SK-N-SH (cell line): Measurements from ENCODE around the gene GRB7. TPM values are rescaled to one million over a fixed set of nuclear protein-coding genes. Genes with fewer than 3 reads are reported as not detected.

Experiments used
- CTCF ChIA-PET: fragments of 300-600, 350-600 bp; formaldehyde crosslinking; extraction: SDS; loops from one replicate; lab custom pipeline; 2021; lab: Yijun Ruan, JAX
- POLR2A ChIA-PET: fragments of 350-600 bp; sonication (Branson Sonifier 250); formaldehyde crosslinking; extraction: SDS; loops from one replicate; lab custom pipeline; 2020; ENCODE audit warnings: antibody characterized with exemption, inconsistent platforms; lab: Yijun Ruan, JAX
- DNase-seq: peaks from one replicate; pipeline ENCODE4 v3.0.0; 2012
- H2AFZ ChIP-seq: fragments of 200-600 bp; sonication (generic); 2 replicates; pipeline ENCODE4 v1.8.1; 2016; ENCODE audit warnings: antibody characterized with exemption, mild to moderate bottlenecking, low read depth
- H3F3A ChIP-seq: fragments of 200-600 bp; sonication (generic); replicated peaks from 2 replicates; pipeline ENCODE3; 2016; ENCODE audit warnings: antibody characterized with exemption, mild to moderate bottlenecking; ENCODE audit not compliant: insufficient read depth
- H3K27ac ChIP-seq, 2 experiments: fragments of 200-500 bp in 1 of 2; fragments of 200-600 bp in 1 of 2; sonication (Bioruptor generic) in 1 of 2; sonication (generic), shearing (Covaris generic) in 1 of 2; 2 replicates each; pipeline versions ENCODE4 v1.5.1 to v1.6.1; 2014 to 2016; ENCODE audit warnings: low read depth in 2 of 2, inconsistent platforms in 1 of 2, low read length in 1 of 2, mild to moderate bottlenecking in 1 of 2, mixed read lengths in 1 of 2
- H3K27me3 ChIP-seq: fragments of 200-600 bp; sonication (generic), shearing (Covaris generic); 2 replicates; pipeline ENCODE4 v1.6.1; 2016; ENCODE audit warnings: mixed run types; ENCODE audit not compliant: insufficient read depth
- H3K36me3 ChIP-seq, 2 experiments: fragments of 200-500 bp in 1 of 2; fragments of 200-600 bp in 1 of 2; sonication (Bioruptor generic) in 1 of 2; sonication (generic) in 1 of 2; replicated peaks in 1 of 2; 2 replicates each; pipeline versions ENCODE3 to v1.5.1; 2014 to 2016; ENCODE audit warnings: low read length in 1 of 2, mild to moderate bottlenecking in 1 of 2; ENCODE audit not compliant: insufficient read depth in 2 of 2, control insufficient read depth in 1 of 2
- H3K4me1 ChIP-seq, 2 experiments: fragments of 200-500 bp in 1 of 2; fragments of 200-600 bp in 1 of 2; sonication (Bioruptor generic) in 1 of 2; sonication (generic), shearing (Covaris generic) in 1 of 2; 2 replicates each; pipeline versions ENCODE4 v1.5.1 to v1.6.1; 2014 to 2016; ENCODE audit warnings: low read depth in 1 of 2, low read length in 1 of 2, mixed run types in 1 of 2; ENCODE audit not compliant: insufficient read depth in 2 of 2, control insufficient read depth in 1 of 2
- H3K4me2 ChIP-seq: fragments of 200-600 bp; sonication (generic), shearing (Covaris generic); 2 replicates; pipeline ENCODE4 v1.6.1; 2017; ENCODE audit warnings: mixed run types
- H3K4me3 ChIP-seq, 2 experiments: fragments of 200-500 bp in 1 of 2; fragments of 200-600 bp in 1 of 2; sonication (Bioruptor generic) in 1 of 2; sonication (generic), shearing (Covaris generic) in 1 of 2; 2 replicates each; pipeline versions ENCODE4 v1.5.1 to v1.8.1; 2014 to 2016; ENCODE audit warnings: low read depth in 2 of 2, inconsistent platforms in 1 of 2, low read length in 1 of 2, mild to moderate bottlenecking in 1 of 2, mixed read lengths in 1 of 2, moderate library complexity in 1 of 2
- H3K79me2 ChIP-seq: fragments of 200-600 bp; sonication (generic); 2 replicates; pipeline ENCODE4 v1.8.1; 2017; ENCODE audit warnings: mild to moderate bottlenecking; ENCODE audit not compliant: insufficient read depth
- H3K9ac ChIP-seq: fragments of 200-600 bp; sonication (generic); 2 replicates; pipeline ENCODE4 v1.6.1; 2017; ENCODE audit warnings: mixed run types
- H3K9me2 ChIP-seq: fragments of 200-600 bp; sonication (generic); 2 replicates; pipeline ENCODE4 v1.6.1; 2017; ENCODE audit warnings: mixed run types
- H3K9me3 ChIP-seq: fragments of 200-600 bp; sonication (generic); 2 replicates; pipeline ENCODE4 v1.6.1; 2017; ENCODE audit warnings: mixed run types, mild to moderate bottlenecking, moderate library complexity
- H4K20me1 ChIP-seq: fragments of 200-600 bp; sonication (generic); 2 replicates; pipeline ENCODE4 v1.6.1; 2017; ENCODE audit warnings: mild to moderate bottlenecking, mixed run types; ENCODE audit not compliant: insufficient read depth
- CTCF ChIP-seq: fragments of 200-600 bp; sonication (generic); IDR thresholded peaks from 2 replicates; pipeline ENCODE4 v1.6.1; 2017; ENCODE audit warnings: antibody characterized with exemption, mild to moderate bottlenecking, moderate library complexity
- ELF1 ChIP-seq: IDR thresholded peaks from 2 replicates; pipeline ENCODE4 v1.4.0; 2012
- EP300 ChIP-seq, 2 experiments: IDR thresholded peaks; 2 replicates each; pipeline versions ENCODE4 v1.4.0 to v1.6.1; 2012; ENCODE audit warnings: borderline replicate concordance in 1 of 2, low read depth in 1 of 2, low read length in 1 of 2
- EZH2phosphoT487 ChIP-seq: fragments of 200-600 bp; sonication (generic); IDR thresholded peaks from 2 replicates; pipeline ENCODE4 v1.6.1; 2017; ENCODE audit warnings: low read depth, mixed run types, mild to moderate bottlenecking, antibody characterized with exemption, moderate library complexity, borderline replicate concordance
- FOSL2 ChIP-seq: IDR thresholded peaks from 2 replicates; pipeline ENCODE4 v1.4.0; 2012; ENCODE audit warnings: low read depth, mild to moderate bottlenecking, moderate library complexity, borderline replicate concordance
- FOXJ3 ChIP-seq: sonication (generic); formaldehyde crosslinking; IDR thresholded peaks from 2 replicates; pipeline ENCODE4 v1.5.1; 2020; ENCODE audit warnings: mild to moderate bottlenecking, missing genetic modification reagents
- FOXM1 ChIP-seq: IDR thresholded peaks from 2 replicates; pipeline ENCODE4 v1.4.0; 2012; ENCODE audit warnings: low read depth, mild to moderate bottlenecking
- GATA2 ChIP-seq: sonication (generic); formaldehyde crosslinking; IDR thresholded peaks from 2 replicates; pipeline ENCODE4 v1.5.0; 2020; ENCODE audit warnings: mild to moderate bottlenecking, missing genetic modification reagents
- JUND ChIP-seq: IDR thresholded peaks from 2 replicates; pipeline ENCODE4 v1.4.0; 2012
- MAX ChIP-seq: IDR thresholded peaks from 2 replicates; pipeline ENCODE4 v1.4.0; 2012; ENCODE audit warnings: low read depth
- MXI1 ChIP-seq: IDR thresholded peaks from 2 replicates; pipeline ENCODE4 v1.6.1; 2012; ENCODE audit warnings: mild to moderate bottlenecking, low read depth, low read length, improper control_type of control experiment
- NRF1 ChIP-seq: IDR thresholded peaks from 2 replicates; pipeline ENCODE4 v1.6.1; 2012; ENCODE audit warnings: low read depth, mild to moderate bottlenecking, low read length
- PBX3 ChIP-seq: IDR thresholded peaks from 2 replicates; pipeline ENCODE4; 2012
- POLR2AphosphoS5 ChIP-seq: IDR thresholded peaks from 2 replicates; pipeline ENCODE4 v1.6.1; 2012; ENCODE audit warnings: low read depth, low read length
- RFX5 ChIP-seq: IDR thresholded peaks from 2 replicates; pipeline ENCODE4 v1.6.1; 2012; ENCODE audit warnings: mild to moderate bottlenecking, improper control_type of control experiment, low read length
- SIN3A ChIP-seq: IDR thresholded peaks from 2 replicates; pipeline ENCODE4 v1.6.1; 2012; ENCODE audit warnings: low read depth, mild to moderate bottlenecking, low read length, moderate library complexity, borderline replicate concordance
- SMC3 ChIP-seq: IDR thresholded peaks from 2 replicates; pipeline ENCODE4 v1.6.1; 2012; ENCODE audit warnings: low read depth, low read length, improper control_type of control experiment
- TEAD4 ChIP-seq: IDR thresholded peaks from 2 replicates; pipeline ENCODE4 v1.4.0; 2012; ENCODE audit warnings: mild to moderate bottlenecking, borderline replicate concordance; ENCODE audit not compliant: insufficient read depth
- USF1 ChIP-seq: IDR thresholded peaks from 2 replicates; pipeline ENCODE4 v1.4.0; 2012; ENCODE audit warnings: low read depth, borderline replicate concordance
- ZBTB33 ChIP-seq: IDR thresholded peaks from 2 replicates; pipeline ENCODE4 v1.4.0; 2012; ENCODE audit warnings: low read depth, borderline replicate concordance
- WGBS: methylation state at CpG from one replicate; pipeline ENCODE4 v1.1.6; 2017; ENCODE audit warnings: low lambda C conversion rate; 5-methylcytosine and 5-hydroxymethylcytosine counted together
- polyA plus RNA-seq, 3 experiments: library from polyadenylated mRNA; depleted of rRNA; stranded (reverse); fragments of >200 nt; gene quantifications; 2 replicates each; pipeline ENCODE4 v1.2.3, GENCODE V29; 2012

Gene GRB7
- polyA plus RNA-seq, 1 of the 3 experiments (the other 2 are of a cell fraction), result not detected

- POLR2A ChIA-PET, result no interaction called here
- WGBS, result 74% methylated on average over 12 of the region's 18 CpGs
- DNase-seq, result no peak
- no peak overlapping the region for H3K4me2 ChIP-seq
- no peaks in the 10 kb centered on the region for H3F3A ChIP-seq
- H3K27me3 ChIP-seq, result no peaks in the 10 kb centered on the region; the same call in 1 of the 2 replicates
- H3K4me3 ChIP-seq, result no peak overlapping the region
- H4K20me1 ChIP-seq, result no peaks in the 10 kb centered on the region
- CTCF ChIA-PET, result interaction anchor here (1.0 to 1.5 kb wide), 2 partner anchors 14 to 94 kb away, joined by 3 to 4 read pairs; no protein-coding TSS in a partner anchor
- H2AFZ ChIP-seq, result no peak overlapping the region
- no peak overlapping the region for H3K27ac ChIP-seq
- H3K9me2 ChIP-seq, result no peaks in the 10 kb centered on the region
- no peaks in the 10 kb centered on the region for H3K9me3 ChIP-seq
- H3K4me1 ChIP-seq, result no peaks in the 10 kb centered on the region
- no peak overlapping the region for H3K9ac ChIP-seq
- no peak for TF ChIP-seq NRF1
- no peak for TF ChIP-seq EZH2phosphoT487
- TF ChIP-seq GATA2 (CRISPR knock-in tag), result no peak
- H3K79me2 ChIP-seq, result no peaks in the 10 kb centered on the region
- H3K36me3 ChIP-seq, result no peaks in the 10 kb centered on the region
Measured at GRCh38 chr17:39715375-39716072, 22.2 kb upstream of the GRB7 start.

GRCh38 chr17:39716073-39716818 is 21.5 kb upstream of the GRB7 start:
- Histone ChIP-seq H3F3A (no peaks in the 10 kb centered on the region), H3K27ac (no peak overlapping the region), H3K4me2 (no peak overlapping the region), H3K4me1 (no peaks in the 10 kb centered on the region), H3K9ac (no peak overlapping the region), H3K27me3 (no peaks in the 10 kb centered on the region; the same call in 1 of the 2 replicates), H3K9me2 (no peaks in the 10 kb centered on the region), H3K4me3 (no peak overlapping the region), H4K20me1 (no peaks in the 10 kb centered on the region), H2AFZ (no peak overlapping the region), H3K36me3 (no peaks in the 10 kb centered on the region), H3K9me3 (no peaks in the 10 kb centered on the region), H3K79me2 (no peaks in the 10 kb centered on the region)
- POLR2A ChIA-PET, result no interaction called here
- 80% methylated on average over 9 of the region's 15 CpGs for WGBS
- CTCF ChIA-PET, result interaction anchor here (1.0 to 1.2 kb wide), 2 partner anchors 13 to 14 kb away, joined by 3 read pairs; no protein-coding TSS in a partner anchor
- TF ChIP-seq SMC3 (no peak), EZH2phosphoT487 (no peak), MXI1 (no peak), JUND (no peak), FOSL2 (no peak), SIN3A (no peak), ELF1 (no peak), EP300 (IDR thresholded peaks at IDR 0.05; ENCODE audit: borderline replicate concordance in 1 of 2, low read depth in 1 of 2, low read length in 1 of 2) (no peak), CTCF (no peak), FOXM1 (no peak), TEAD4 (no peak), FOXJ3 (no peak), RFX5 (no peak), PBX3 (no peak), MAX (no peak), ZBTB33 (no peak), USF1 (no peak), POLR2AphosphoS5 (no peak)
- no peak for DNase-seq
